ENCODE results near the gene DEDD.

The DEDD gene

GRCh38 chr1:161132410-161133219 lies at the start of gene DEDD:
Gene DEDD, minus strand, starts transcription at chr1:161132667. Its CDS starts 8,205 bp downstream, at chr1:161124462.
- DNase-seq: peak; percentile 86

GRCh38 chr1:161182214-161182613 lies 49.7 kb upstream of the DEDD start:
- DNase-seq: no peak

GRCh38 chr1:161180639-161181038 lies 48.2 kb upstream of the DEDD start:
- DNase-seq: peak; percentile 22

GRCh38 chr1:161179698-161180097 lies 47.2 kb upstream of the DEDD start:
- no peak for DNase-seq

GRCh38 chr1:161177936-161178244 lies 45.4 kb upstream of the DEDD start:
- no peak for DNase-seq

GRCh38 chr1:161177112-161177935 lies 44.9 kb upstream of the DEDD start, which contains the start of gene B4GALT3:
Gene B4GALT3, minus strand, starts transcription at chr1:161177507. Its CDS starts 1,447 bp downstream, at chr1:161176060.
- DNase-seq: peak; percentile 50

GRCh38 chr1:161176468-161177111 lies 44.1 kb upstream of the DEDD start:
- DNase-seq: no peak

- DNase-seq: no peak
Measured at GRCh38 chr1:161175771-161176453, 43.4 kb upstream of the DEDD start.

GRCh38 chr1:161174911-161175310 lies 42.4 kb upstream of the DEDD start:
- no peak for DNase-seq

- no peak for DNase-seq
Measured at GRCh38 chr1:161173711-161174110, 41.2 kb upstream of the DEDD start.

- no peak for DNase-seq
Measured at GRCh38 chr1:161172776-161173376, 40.4 kb upstream of the DEDD start.

- no peak for DNase-seq
Measured at GRCh38 chr1:161172349-161172748, 39.9 kb upstream of the DEDD start.

GRCh38 chr1:161171696-161172095 lies 39.2 kb upstream of the DEDD start:
- no peak for DNase-seq

- no peak for DNase-seq
Measured at GRCh38 chr1:161171191-161171590, 38.7 kb upstream of the DEDD start.

GRCh38 chr1:161168906-161169305 lies 36.4 kb upstream of the DEDD start:
- no peak for DNase-seq

- DNase-seq: no peak
Measured at GRCh38 chr1:161166669-161167548, 34.4 kb upstream of the DEDD start.

- DNase-seq: peak; percentile 96
Measured at GRCh38 chr1:161165742-161166668, 33.5 kb upstream of the DEDD start, which contains the start of gene PPOX. Gene PPOX, plus strand, starts transcription at chr1:161166426. Its CDS starts 422 bp downstream, at chr1:161166848.

- DNase-seq: no peak
Measured at GRCh38 chr1:161164901-161165610, 32.6 kb upstream of the DEDD start.

- no peak for DNase-seq
Measured at GRCh38 chr1:161163793-161164192, 31.3 kb upstream of the DEDD start.

GRCh38 chr1:161162806-161163205 lies 30.3 kb upstream of the DEDD start:
- no peak for DNase-seq

Data from KG1 (cell line).